ENCODE data around the gene PPP1R12B. TPM values are rescaled to one million over a fixed set of nuclear protein-coding genes. Genes with fewer than 3 reads are reported as not detected.

PPP1R12B gene
- total RNA-seq, 1 experiment from 2014 or later, result 33.3 TPM

GRCh38 chr1:202586871-202587270, 238.4 kb downstream of the PPP1R12B start:
- Histone ChIP-seq H3K9me3 (ENCODE audit: insufficient read depth, low read depth) (no peaks in the 10 kb centered on the region), H4K20me1 (ENCODE audit: insufficient read depth) (no peaks in the 10 kb centered on the region), H3K36me3 (ENCODE audit: low read depth) (peaks cover 7% of the 10 kb centered on the region; the same call in 1 of the 2 replicates), H3K4me2 (no peak overlapping the region), H3K9me2 (ENCODE audit: insufficient read depth) (no peaks in the 10 kb centered on the region), H2AFZ (no peak overlapping the region), H3K79me2 (ENCODE audit: low read depth) (no peaks in the 10 kb centered on the region), H3K27me3 (ENCODE audit: insufficient read depth, low read depth) (no peaks in the 10 kb centered on the region), H3K27ac (0 out of 2 replicates have a peak overlapping the region, but pooled peaks have one; percentile 61), H3F3A (ENCODE audit: insufficient read depth, low read depth) (peaks cover 23% of the 10 kb centered on the region), H3K4me3 (no peak overlapping the region), H3K4me1 (replicated peaks; ENCODE audit: insufficient read depth) (peaks cover 60% of the 10 kb centered on the region)
- no peak for DNase-seq
- intact Hi-C loops (cut with micrococcal nuclease; ENCODE audit: unreplicated experiment), result loop anchor here (5.0 kb wide), 1 partner anchor 120 kb away; no protein-coding TSS in a partner anchor
- POLR2A ChIA-PET (ENCODE audit: unreplicated experiment), result no interaction called here
- BruUV-seq (replicated peaks), result no TSS peak
- no peak for TF ChIP-seq EZH2 (IDR thresholded peaks at IDR 0.05; ENCODE audit: low read depth)
- TF ChIP-seq, protein P1, sequence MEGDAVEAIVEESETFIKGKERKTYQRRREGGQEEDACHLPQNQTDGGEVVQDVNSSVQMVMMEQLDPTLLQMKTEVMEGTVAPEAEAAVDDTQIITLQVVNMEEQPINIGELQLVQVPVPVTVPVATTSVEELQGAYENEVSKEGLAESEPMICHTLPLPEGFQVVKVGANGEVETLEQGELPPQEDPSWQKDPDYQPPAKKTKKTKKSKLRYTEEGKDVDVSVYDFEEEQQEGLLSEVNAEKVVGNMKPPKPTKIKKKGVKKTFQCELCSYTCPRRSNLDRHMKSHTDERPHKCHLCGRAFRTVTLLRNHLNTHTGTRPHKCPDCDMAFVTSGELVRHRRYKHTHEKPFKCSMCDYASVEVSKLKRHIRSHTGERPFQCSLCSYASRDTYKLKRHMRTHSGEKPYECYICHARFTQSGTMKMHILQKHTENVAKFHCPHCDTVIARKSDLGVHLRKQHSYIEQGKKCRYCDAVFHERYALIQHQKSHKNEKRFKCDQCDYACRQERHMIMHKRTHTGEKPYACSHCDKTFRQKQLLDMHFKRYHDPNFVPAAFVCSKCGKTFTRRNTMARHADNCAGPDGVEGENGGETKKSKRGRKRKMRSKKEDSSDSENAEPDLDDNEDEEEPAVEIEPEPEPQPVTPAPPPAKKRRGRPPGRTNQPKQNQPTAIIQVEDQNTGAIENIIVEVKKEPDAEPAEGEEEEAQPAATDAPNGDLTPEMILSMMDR (conservative IDR thresholded peaks at IDR 0.05), result no peak
- CTCF ChIA-PET, result interaction anchor here (1.6 kb wide), 1 partner anchor 17 kb away, joined by 9 read pairs; no protein-coding TSS in a partner anchor

DNA sequence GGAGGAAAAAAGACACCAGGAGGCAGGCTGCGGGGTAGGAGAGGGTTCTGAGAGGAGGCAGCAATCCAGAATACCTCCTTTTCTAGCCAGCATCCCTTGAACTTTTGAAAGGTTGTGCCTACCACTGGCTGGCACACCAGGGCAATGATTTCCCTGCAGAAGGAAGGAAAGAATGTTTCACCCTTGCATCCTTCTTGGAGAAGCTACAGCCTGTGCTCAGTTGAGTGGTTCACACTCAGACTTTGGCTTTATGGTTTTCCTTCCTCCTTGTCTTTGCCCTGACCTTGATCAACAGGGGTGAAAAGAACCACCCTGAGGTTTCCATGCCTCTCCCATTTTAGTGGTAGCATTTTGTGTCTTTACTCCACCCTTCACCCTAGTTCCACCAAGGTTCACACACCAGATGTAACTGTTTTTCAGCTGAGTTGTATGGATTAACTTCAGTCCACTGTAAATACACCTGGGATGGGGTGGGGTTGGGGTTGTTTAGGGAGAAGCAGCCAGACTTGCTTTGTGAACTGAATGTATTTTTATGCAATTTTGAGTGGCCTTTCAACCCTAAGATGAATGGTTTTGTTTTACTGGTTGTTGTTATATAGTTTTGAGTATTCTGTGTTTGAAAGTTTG, 239.5 kb downstream of the PPP1R12B start:
- H3K4me3 ChIP-seq, result no peak overlapping the region
- H2AFZ ChIP-seq, result no peak overlapping the region
- H3K36me3 ChIP-seq (ENCODE audit: low read depth), result no peaks in the 10 kb centered on the region
- POLR2A ChIA-PET (ENCODE audit: unreplicated experiment), result no interaction called here
- peak in 1 of 2 experiments; percentile 66 for DNase-seq
- H3F3A ChIP-seq (ENCODE audit: insufficient read depth, low read depth), result peaks cover 23% of the 10 kb centered on the region
- H3K79me2 ChIP-seq (ENCODE audit: low read depth), result no peaks in the 10 kb centered on the region
- CTCF ChIA-PET, result interaction anchor here (0.6 kb wide), 1 partner anchor 14 kb away, joined by 8 read pairs; no protein-coding TSS in a partner anchor
- TF ChIP-seq EZH2 (IDR thresholded peaks at IDR 0.05; ENCODE audit: low read depth), result no peak
- TF ChIP-seq, protein P1 (conservative IDR thresholded peaks at IDR 0.05), result no peak
- no peaks in the 10 kb centered on the region for H3K9me2 ChIP-seq (ENCODE audit: insufficient read depth)
- peak overlapping the region; percentile 93 for H3K27ac ChIP-seq
- H3K27me3 ChIP-seq (ENCODE audit: insufficient read depth, low read depth), result no peaks in the 10 kb centered on the region
- BruUV-seq (replicated peaks), result no TSS peak
- intact Hi-C loops (cut with micrococcal nuclease; ENCODE audit: unreplicated experiment), result loop anchor here (5.0 kb wide), 1 partner anchor 121 kb away; no protein-coding TSS in a partner anchor
- H3K4me1 ChIP-seq (replicated peaks; ENCODE audit: insufficient read depth), result peaks cover 60% of the 10 kb centered on the region
- peak overlapping the region; percentile 63 for H3K4me2 ChIP-seq
- H4K20me1 ChIP-seq (ENCODE audit: insufficient read depth), result no peaks in the 10 kb centered on the region
- no peaks in the 10 kb centered on the region for H3K9me3 ChIP-seq (ENCODE audit: insufficient read depth, low read depth)

DNA sequence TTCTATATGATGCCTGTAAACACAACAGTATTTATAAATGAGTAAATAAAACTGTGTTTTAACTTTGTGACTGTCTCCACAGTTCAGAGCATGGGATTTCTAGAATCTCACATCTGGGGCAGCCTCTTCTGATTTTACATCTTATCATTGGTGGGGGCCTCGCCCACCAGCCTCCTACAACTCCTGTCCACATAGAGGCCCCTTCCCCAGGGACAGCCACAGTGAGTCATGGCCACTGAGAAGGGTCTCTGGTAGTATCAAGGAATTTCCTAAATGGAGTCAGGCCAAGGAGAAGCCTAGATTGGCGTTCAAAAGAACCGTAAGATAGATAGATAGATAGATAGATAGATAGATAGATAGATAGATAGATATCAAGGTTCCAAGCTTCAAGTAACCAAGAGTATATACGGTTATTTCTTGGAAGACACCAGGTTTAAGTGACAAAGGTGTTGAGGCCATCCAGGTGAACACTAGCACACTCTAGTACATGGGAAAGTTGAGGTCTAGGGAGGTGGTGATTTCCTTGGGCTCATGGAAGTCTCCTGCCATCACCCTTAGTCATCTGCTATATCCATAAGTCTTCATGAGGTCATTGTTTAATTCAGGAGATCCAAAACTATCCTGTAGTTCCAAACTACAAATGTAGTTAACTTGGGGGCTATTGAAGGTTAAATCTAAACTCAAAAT, 240.1 kb downstream of the PPP1R12B start:
- ChIA-PET CTCF (interaction anchor here (0.6 kb wide), 1 partner anchor 15 kb away, joined by 8 read pairs; no protein-coding TSS in a partner anchor), POLR2A (ENCODE audit: unreplicated experiment) (interaction anchor here (0.6 kb wide), 1 partner anchor 21 kb away, joined by 6 read pairs; no protein-coding TSS in a partner anchor)
- no peaks in the 10 kb centered on the region for H3K36me3 ChIP-seq (ENCODE audit: low read depth)
- H3K9me3 ChIP-seq (ENCODE audit: insufficient read depth, low read depth), result no peaks in the 10 kb centered on the region
- H3K27ac ChIP-seq, result peak overlapping the region; percentile 93
- no peaks in the 10 kb centered on the region for H3K79me2 ChIP-seq (ENCODE audit: low read depth)
- peaks cover 60% of the 10 kb centered on the region for H3K4me1 ChIP-seq (replicated peaks; ENCODE audit: insufficient read depth)
- 0 out of 2 replicates have a peak overlapping the region, but pooled peaks have one; percentile 31 for H2AFZ ChIP-seq
- H4K20me1 ChIP-seq (ENCODE audit: insufficient read depth), result no peaks in the 10 kb centered on the region
- BruUV-seq (replicated peaks), result TSS peak; percentile 82
- no peak overlapping the region for H3K4me3 ChIP-seq
- peak in 1 of 2 experiments; percentile 78 for DNase-seq
- no peaks in the 10 kb centered on the region for H3K27me3 ChIP-seq (ENCODE audit: insufficient read depth, low read depth)
- TF ChIP-seq, protein P1 (conservative IDR thresholded peaks at IDR 0.05), result no peak
- no peak for TF ChIP-seq EZH2 (IDR thresholded peaks at IDR 0.05; ENCODE audit: low read depth)
- peaks cover 23% of the 10 kb centered on the region for H3F3A ChIP-seq (ENCODE audit: insufficient read depth, low read depth)
- H3K4me2 ChIP-seq, result peak overlapping the region; percentile 63
- intact Hi-C loops (cut with micrococcal nuclease; ENCODE audit: unreplicated experiment), result loop anchor here (1.0 to 5.0 kb wide), 2 partner anchors 12 to 121 kb away; no protein-coding TSS in a partner anchor
- H3K9me2 ChIP-seq (ENCODE audit: insufficient read depth), result no peaks in the 10 kb centered on the region
